A673 (cell line): ENCODE data around the gene PEX3.

Experiments
- EZH2 ChIP-seq: fragments of 200-600 bp; sonication (generic); IDR thresholded peaks from 2 replicates; pipeline ENCODE4 v1.6.1; 2017; ENCODE audit warnings: borderline replicate concordance, low read depth, mild to moderate bottlenecking, mixed read lengths, antibody characterized with exemption, low read length; ENCODE audit not compliant: poor library complexity, severe bottlenecking
- TF ChIP-seq, protein P1 (sequence below): fragments of 300-800, 200-600 bp; sonication (generic); conservative IDR thresholded peaks from 2 replicates; pipeline ENCODE4 v1.5.1; 2017; ENCODE audit warnings: low read depth, mild to moderate bottlenecking, antibody characterized with exemption, low read length, moderate library complexity, mixed read lengths

DNA sequence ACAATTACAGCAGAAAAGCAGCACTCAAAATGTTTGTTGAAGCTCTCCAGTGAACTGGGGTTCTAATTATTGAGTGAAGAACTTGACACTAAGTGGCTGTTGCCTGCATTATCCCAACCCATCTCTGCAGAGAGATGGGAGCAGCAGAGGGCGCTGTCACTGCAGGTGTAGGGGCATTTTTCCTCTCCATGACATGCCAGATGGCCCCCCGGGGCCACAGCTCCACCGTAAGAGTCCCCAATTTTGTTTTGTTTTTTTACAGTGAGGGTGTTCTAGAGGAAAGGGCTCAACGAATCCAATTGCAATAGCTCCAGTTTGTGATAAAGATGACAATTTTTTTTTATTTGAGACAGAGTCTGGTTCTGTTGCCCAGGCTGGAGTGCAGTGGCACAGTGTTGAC is 62.8 kb downstream of the PEX3 start:
- TF ChIP-seq, protein P1, sequence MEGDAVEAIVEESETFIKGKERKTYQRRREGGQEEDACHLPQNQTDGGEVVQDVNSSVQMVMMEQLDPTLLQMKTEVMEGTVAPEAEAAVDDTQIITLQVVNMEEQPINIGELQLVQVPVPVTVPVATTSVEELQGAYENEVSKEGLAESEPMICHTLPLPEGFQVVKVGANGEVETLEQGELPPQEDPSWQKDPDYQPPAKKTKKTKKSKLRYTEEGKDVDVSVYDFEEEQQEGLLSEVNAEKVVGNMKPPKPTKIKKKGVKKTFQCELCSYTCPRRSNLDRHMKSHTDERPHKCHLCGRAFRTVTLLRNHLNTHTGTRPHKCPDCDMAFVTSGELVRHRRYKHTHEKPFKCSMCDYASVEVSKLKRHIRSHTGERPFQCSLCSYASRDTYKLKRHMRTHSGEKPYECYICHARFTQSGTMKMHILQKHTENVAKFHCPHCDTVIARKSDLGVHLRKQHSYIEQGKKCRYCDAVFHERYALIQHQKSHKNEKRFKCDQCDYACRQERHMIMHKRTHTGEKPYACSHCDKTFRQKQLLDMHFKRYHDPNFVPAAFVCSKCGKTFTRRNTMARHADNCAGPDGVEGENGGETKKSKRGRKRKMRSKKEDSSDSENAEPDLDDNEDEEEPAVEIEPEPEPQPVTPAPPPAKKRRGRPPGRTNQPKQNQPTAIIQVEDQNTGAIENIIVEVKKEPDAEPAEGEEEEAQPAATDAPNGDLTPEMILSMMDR: peak; percentile 51
- no peak for TF ChIP-seq EZH2
